Epithelial cell of alveolus of lung (primary cell): ENCODE measurements around the gene HS3ST4. TPM values are rescaled to one million over a fixed set of nuclear protein-coding genes. Genes with fewer than 3 reads are reported as not detected.

Experiments
- total RNA-seq: library from RNA; depleted of rRNA; stranded (reverse); fragments of >200 nt; gene quantifications from 2 replicates; pipeline ENCODE4 v1.2.1, GENCODE V29; 2015

Gene HS3ST4
- not detected in 2 replicates for total RNA-seq

DNA sequence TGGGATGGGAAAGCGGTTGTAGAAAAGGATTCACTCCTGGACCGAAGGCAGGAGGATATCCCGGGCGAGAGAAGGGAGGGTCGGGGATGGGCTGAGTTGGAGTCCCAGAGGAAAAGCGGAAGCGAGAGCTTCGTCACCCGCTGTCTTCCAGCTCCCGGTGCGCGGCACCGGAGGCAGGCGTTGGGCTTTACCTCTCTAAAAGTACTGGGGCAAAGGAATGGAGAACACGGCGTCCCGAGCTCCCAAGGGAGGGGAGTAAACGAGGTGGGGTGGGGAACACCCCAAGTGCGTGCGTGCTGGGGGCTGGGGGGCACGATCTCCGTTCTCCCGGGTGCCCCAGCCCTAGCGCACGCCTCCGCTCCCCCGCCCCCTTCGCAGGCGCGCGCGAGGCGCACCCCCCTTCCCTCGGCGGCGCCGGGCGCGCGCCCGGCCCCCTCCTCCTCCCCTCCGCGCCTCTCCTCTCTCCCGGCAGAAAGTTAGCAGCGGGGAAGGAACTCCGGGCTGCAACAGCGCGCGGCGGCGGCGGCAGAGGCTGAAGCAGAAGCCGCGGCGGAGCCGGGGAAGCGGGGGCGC, at the start of gene HS3ST4:
Gene HS3ST4, plus strand, starts transcription at position 441 of the 573 bp plus-strand sequence.

